Coronary artery (tissue), 2 donors: Measurements from ENCODE around the gene SLC36A1.
"Not testable (repeated sequence)": the region's sequence is repeated elsewhere in the genome, so short reads cannot be mapped to it uniquely, and the experiment has no call there.

Experiments used
- DNase-seq: peaks from one replicate; pipeline ENCODE4 v3.0.0-alpha.2; 2017; ENCODE audit warnings: low spot score
- H3K27ac ChIP-seq, 2 donors: fragments of 200-600 bp; sonication (generic); one replicate each; pipeline ENCODE4 v1.5.1; 2016 to 2019
- H3K4me3 ChIP-seq: fragments of 200-600 bp; sonication (generic); 2 replicates; pipeline ENCODE4 v1.5.1; 2016; ENCODE audit warnings: mild to moderate bottlenecking, moderate library complexity
- CTCF ChIP-seq: fragments of 200-600 bp; sonication (generic); IDR thresholded peaks from one replicate; pipeline ENCODE4 v1.5.1; 2019; ENCODE audit warnings: antibody characterized with exemption

The SLC36A1 gene

DNA sequence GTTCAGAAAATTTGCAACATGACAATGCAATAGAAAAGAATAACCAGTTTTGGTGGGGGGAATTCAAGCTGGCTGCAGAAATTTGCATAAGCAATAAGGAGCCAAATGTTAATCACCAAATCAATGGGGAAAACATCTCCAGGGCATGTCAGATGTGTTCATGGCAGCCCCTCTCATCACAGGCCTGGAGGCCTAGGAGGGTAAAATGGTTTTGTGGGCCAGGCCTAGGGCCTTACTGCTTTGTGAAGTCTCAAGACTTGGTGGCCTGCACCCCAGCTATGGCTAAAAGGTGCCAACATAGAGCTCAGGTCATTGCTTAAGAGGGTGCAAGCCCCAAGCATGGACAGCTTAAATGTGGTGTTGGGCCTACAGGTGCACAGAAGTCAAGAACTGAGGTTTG, 29.7 kb upstream of the SLC36A1 start:
- H3K27ac ChIP-seq: no peak overlapping the region
- no peak for DNase-seq
- no peak for TF ChIP-seq CTCF
- H3K4me3 ChIP-seq: no peak overlapping the region

DNA sequence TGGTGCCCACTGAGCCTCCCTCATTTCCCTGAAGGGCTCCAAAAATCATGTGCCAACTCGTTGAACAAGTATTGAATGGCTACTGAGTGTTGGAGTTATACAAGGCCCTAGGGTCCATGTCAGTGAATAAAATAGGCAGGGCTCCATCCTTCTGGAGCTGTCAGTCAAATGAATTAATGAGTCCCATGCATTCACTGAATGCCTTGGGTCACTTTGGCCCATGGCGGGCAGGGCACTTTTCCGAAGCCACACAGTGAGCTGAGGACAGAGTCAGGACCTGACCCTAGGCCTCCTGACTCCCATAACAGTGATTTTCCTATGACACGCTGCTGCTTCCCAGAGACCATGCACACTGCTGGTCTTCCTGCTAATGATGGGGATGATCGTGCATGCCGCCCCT, 27.3 kb upstream of the SLC36A1 start:
- H3K27ac ChIP-seq: no peak overlapping the region
- TF ChIP-seq CTCF: no peak

DNA sequence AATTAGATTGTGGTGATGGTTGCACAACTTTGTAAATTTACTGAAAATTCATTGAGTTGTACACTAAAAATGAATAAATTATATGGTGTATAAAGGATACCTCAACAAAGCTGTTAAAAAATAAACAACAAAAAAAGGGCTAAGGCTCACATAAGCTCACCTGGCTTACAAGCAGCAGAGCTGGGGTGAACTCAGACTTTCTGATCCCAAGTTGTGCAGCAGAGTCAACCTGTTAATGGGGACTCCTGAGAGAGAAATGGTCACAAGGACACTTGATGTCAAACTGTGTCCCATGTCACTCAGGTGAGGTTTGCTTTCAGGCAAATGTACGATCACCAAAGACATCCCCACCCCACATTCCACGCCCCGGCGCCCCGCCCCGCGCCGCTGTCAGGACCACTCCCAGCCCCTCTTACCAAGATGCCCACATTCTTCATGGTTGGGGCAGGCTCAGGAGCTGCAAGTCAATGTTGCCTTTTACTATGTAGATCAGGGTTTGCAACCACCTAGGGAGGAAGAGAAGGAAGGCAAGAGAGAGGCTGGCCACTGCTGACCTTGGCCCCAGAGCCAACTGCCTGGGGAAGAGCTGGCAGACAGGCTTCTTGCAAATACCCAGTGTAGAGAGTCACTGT, 22.4 kb upstream of the SLC36A1 start:
- DNase-seq: no peak
- TF ChIP-seq CTCF: no peak
- Histone ChIP-seq H3K4me3 (no peak overlapping the region), H3K27ac (no peak overlapping the region)

More for the DNA sequence above, 27.3 kb upstream of the SLC36A1 start:
- no peak for DNase-seq
- H3K4me3 ChIP-seq: no peak overlapping the region

DNA sequence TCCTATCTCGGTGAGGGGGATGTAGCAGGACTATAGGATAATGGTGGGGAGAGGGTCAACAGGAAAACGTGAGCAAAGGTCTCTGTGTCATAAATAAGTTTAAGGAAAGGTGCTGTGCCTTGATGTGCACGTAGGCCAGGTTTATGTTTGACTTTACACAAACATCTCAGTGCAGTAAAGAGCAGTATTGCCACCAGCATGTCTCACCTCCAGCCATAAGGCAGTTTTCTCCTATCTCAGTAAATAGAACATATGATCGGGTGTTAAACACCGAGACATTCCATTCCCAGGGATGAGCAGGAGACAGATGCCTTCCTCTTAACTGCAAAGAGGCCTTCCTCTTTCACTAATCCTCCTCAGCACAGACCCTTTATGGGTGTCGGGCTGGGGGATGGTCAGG, 21.1 kb upstream of the SLC36A1 start:
- DNase-seq, H3K27ac ChIP-seq, H3K4me3 ChIP-seq: not testable (repeated sequence)

DNA sequence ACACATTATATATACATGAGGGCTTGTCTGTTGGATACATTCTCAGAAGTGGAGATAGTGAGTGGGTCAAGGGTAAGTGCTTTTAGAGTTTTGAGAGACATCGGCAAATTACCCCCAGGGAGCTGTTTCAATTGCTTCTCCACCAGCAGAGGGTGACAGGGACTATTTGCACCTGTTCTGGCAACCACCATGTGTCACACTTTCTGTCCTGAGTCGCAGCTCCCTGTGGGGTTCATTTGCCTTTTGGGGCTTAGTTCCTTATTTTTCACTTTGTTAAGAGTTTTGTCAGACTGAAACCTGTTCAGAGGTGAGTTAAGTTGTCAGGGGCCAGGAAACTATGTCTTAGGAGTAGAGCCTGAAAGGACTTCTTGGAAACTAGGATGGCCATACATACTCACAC, 20.1 kb upstream of the SLC36A1 start:
- Histone ChIP-seq H3K27ac (no peak overlapping the region), H3K4me3 (no peak overlapping the region)
- no peak for DNase-seq
- no peak for TF ChIP-seq CTCF

- DNase-seq: no peak
- Histone ChIP-seq H3K4me3 (no peak overlapping the region), H3K27ac (no peak overlapping the region)
- TF ChIP-seq CTCF: no peak
These were observed 16.7 kb upstream of the SLC36A1 start for GRCh38 chr5:151430731-151431130.

- Histone ChIP-seq H3K27ac (no peak overlapping the region), H3K4me3 (no peak overlapping the region)
- no peak for TF ChIP-seq CTCF
- DNase-seq: no peak
These were observed 15.7 kb upstream of the SLC36A1 start for GRCh38 chr5:151431666-151432065.

DNA sequence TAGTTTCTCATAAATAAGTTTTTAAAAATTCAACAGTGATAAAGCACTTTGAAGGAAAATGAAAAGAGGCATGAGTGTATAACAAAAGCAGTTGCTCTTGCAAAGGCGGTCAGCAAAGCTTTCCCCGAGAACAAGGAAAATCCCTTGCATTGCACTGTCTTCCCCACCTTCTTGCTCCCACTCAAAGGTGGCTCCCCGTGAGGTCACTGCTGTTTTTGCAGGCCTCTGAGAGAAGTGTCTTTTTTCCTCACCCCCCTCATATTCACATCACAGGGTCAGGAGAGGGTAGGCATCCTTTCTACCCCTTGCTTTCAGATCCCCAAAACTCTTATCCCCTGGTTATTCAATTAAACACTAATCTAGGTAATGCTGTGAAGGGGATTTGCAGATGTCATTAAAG, 15.2 kb upstream of the SLC36A1 start:
- DNase-seq: no peak
- Histone ChIP-seq H3K27ac (no peak overlapping the region), H3K4me3 (no peak overlapping the region)
- TF ChIP-seq CTCF: no peak
